Neuron (in vitro differentiated cells): ENCODE data around the gene GPC6.

ENCODE experiments used
- H2AFZ ChIP-seq: one replicate; pipeline ENCODE4 v1.6.1; 2013; ENCODE audit warnings: low read depth, mild to moderate bottlenecking, inconsistent platforms, low read length, moderate library complexity
- H3K27me3 ChIP-seq: one replicate; pipeline ENCODE4 v1.6.1; 2013; ENCODE audit warnings: low read length; ENCODE audit not compliant: insufficient read depth
- H3K36me3 ChIP-seq: one replicate; pipeline ENCODE4 v1.6.1; 2013; ENCODE audit warnings: low read length; ENCODE audit not compliant: insufficient read depth
- H3K4me1 ChIP-seq: one replicate; pipeline ENCODE4 v1.6.1; 2013; ENCODE audit warnings: low read length; ENCODE audit not compliant: insufficient read depth
- H3K4me3 ChIP-seq: 2 replicates; pipeline ENCODE4 v1.5.1; 2013; ENCODE audit warnings: mild to moderate bottlenecking, low read length, moderate library complexity
- H3K9me3 ChIP-seq: one replicate; pipeline ENCODE4 v1.6.1; 2013; ENCODE audit warnings: low read length

GPC6 gene

GRCh38 chr13:93238711-93239110 is 12.1 kb downstream of the GPC6 start:
- Histone ChIP-seq H3K27me3 (no peaks in the 10 kb centered on the region), H3K9me3 (peaks cover 2% of the 10 kb centered on the region), H2AFZ (no peak overlapping the region), H3K36me3 (no peaks in the 10 kb centered on the region), H3K4me1 (no peaks in the 10 kb centered on the region), H3K4me3 (no peak overlapping the region)

GRCh38 chr13:93243375-93244063 is 16.9 kb downstream of the GPC6 start:
- no peaks in the 10 kb centered on the region for H3K27me3 ChIP-seq
- H3K4me3 ChIP-seq: no peak overlapping the region
- H2AFZ ChIP-seq: no peak overlapping the region
- H3K36me3 ChIP-seq: no peaks in the 10 kb centered on the region
- H3K4me1 ChIP-seq: peaks cover 14% of the 10 kb centered on the region
- H3K9me3 ChIP-seq: peaks cover 2% of the 10 kb centered on the region

- Histone ChIP-seq H3K4me3 (peak overlapping the region; percentile 35), H3K4me1 (peaks cover 17% of the 10 kb centered on the region), H3K27me3 (no peaks in the 10 kb centered on the region), H2AFZ (peak overlapping the region; percentile 68), H3K9me3 (no peaks in the 10 kb centered on the region), H3K36me3 (no peaks in the 10 kb centered on the region)
These were observed 17.7 kb downstream of the GPC6 start for GRCh38 chr13:93244141-93244917.

GRCh38 chr13:93244918-93245280 is 18.3 kb downstream of the GPC6 start:
- H3K9me3 ChIP-seq: no peaks in the 10 kb centered on the region
- H3K36me3 ChIP-seq: no peaks in the 10 kb centered on the region
- no peaks in the 10 kb centered on the region for H3K27me3 ChIP-seq
- H2AFZ ChIP-seq: peak overlapping the region; percentile 68
- H3K4me1 ChIP-seq: peaks cover 17% of the 10 kb centered on the region
- peak overlapping the region; percentile 35 for H3K4me3 ChIP-seq

- Histone ChIP-seq H3K4me1 (peaks cover 17% of the 10 kb centered on the region), H3K9me3 (no peaks in the 10 kb centered on the region), H2AFZ (no peak overlapping the region), H3K27me3 (no peaks in the 10 kb centered on the region), H3K36me3 (no peaks in the 10 kb centered on the region), H3K4me3 (no peak overlapping the region)
These were observed 19.5 kb downstream of the GPC6 start for GRCh38 chr13:93246069-93246468.

GRCh38 chr13:93248627-93249047 is 22.0 kb downstream of the GPC6 start:
- H3K4me1 ChIP-seq: peaks cover 19% of the 10 kb centered on the region
- no peak overlapping the region for H3K4me3 ChIP-seq
- H3K9me3 ChIP-seq: no peaks in the 10 kb centered on the region

GRCh38 chr13:93249364-93250306 is 23.0 kb downstream of the GPC6 start:
- H3K4me3 ChIP-seq: no peak overlapping the region
- H3K9me3 ChIP-seq: no peaks in the 10 kb centered on the region
- H3K4me1 ChIP-seq: peaks cover 11% of the 10 kb centered on the region
- no peaks in the 10 kb centered on the region for H3K27me3 ChIP-seq
- H3K36me3 ChIP-seq: no peaks in the 10 kb centered on the region
- H2AFZ ChIP-seq: no peak overlapping the region

More at GRCh38 chr13:93248627-93249047, 22.0 kb downstream of the GPC6 start:
- Histone ChIP-seq H3K36me3 (no peaks in the 10 kb centered on the region), H2AFZ (no peak overlapping the region), H3K27me3 (no peaks in the 10 kb centered on the region)

GRCh38 chr13:93254775-93255174 is 28.2 kb downstream of the GPC6 start:
- H3K9me3 ChIP-seq: no peaks in the 10 kb centered on the region
- no peak overlapping the region for H2AFZ ChIP-seq
- no peaks in the 10 kb centered on the region for H3K36me3 ChIP-seq
- no peaks in the 10 kb centered on the region for H3K27me3 ChIP-seq
- no peak overlapping the region for H3K4me3 ChIP-seq
- H3K4me1 ChIP-seq: peaks cover 2% of the 10 kb centered on the region

- H3K4me1 ChIP-seq: peaks cover 2% of the 10 kb centered on the region
- no peaks in the 10 kb centered on the region for H3K9me3 ChIP-seq
- no peak overlapping the region for H2AFZ ChIP-seq
- H3K27me3 ChIP-seq: no peaks in the 10 kb centered on the region
- H3K4me3 ChIP-seq: no peak overlapping the region
- no peaks in the 10 kb centered on the region for H3K36me3 ChIP-seq
These were observed 30.4 kb downstream of the GPC6 start for GRCh38 chr13:93256998-93257397.

- no peak overlapping the region for H3K4me3 ChIP-seq
- no peaks in the 10 kb centered on the region for H3K36me3 ChIP-seq
These were observed 33.0 kb downstream of the GPC6 start for GRCh38 chr13:93259527-93260080.

GRCh38 chr13:93260591-93260990 is 34.0 kb downstream of the GPC6 start:
- H3K9me3 ChIP-seq: no peaks in the 10 kb centered on the region
- no peaks in the 10 kb centered on the region for H3K4me1 ChIP-seq
- no peak overlapping the region for H3K4me3 ChIP-seq
- H2AFZ ChIP-seq: no peak overlapping the region
- H3K27me3 ChIP-seq: no peaks in the 10 kb centered on the region
- no peaks in the 10 kb centered on the region for H3K36me3 ChIP-seq

More at GRCh38 chr13:93259527-93260080, 33.0 kb downstream of the GPC6 start:
- Histone ChIP-seq H3K27me3 (no peaks in the 10 kb centered on the region), H3K4me1 (no peaks in the 10 kb centered on the region), H3K9me3 (no peaks in the 10 kb centered on the region), H2AFZ (no peak overlapping the region)

GRCh38 chr13:93262729-93263345 is 36.2 kb downstream of the GPC6 start:
- no peak overlapping the region for H2AFZ ChIP-seq
- H3K9me3 ChIP-seq: no peaks in the 10 kb centered on the region
- H3K4me3 ChIP-seq: no peak overlapping the region
- no peaks in the 10 kb centered on the region for H3K4me1 ChIP-seq
- H3K27me3 ChIP-seq: no peaks in the 10 kb centered on the region
- H3K36me3 ChIP-seq: no peaks in the 10 kb centered on the region
